Small intestine (tissue), 7 donors: ENCODE data around the gene CYSTM1. TPM values are rescaled to one million over a fixed set of nuclear protein-coding genes. Genes with fewer than 3 reads are reported as not detected.

ENCODE experiments used
- DNase-seq, 2 donors: peaks; one replicate each; pipeline versions ENCODE4 v3.0.0 to v3.0.0-alpha.2; 2013
- FAIRE-seq: peaks from 2 replicates; lab custom pipeline; 2012; peaks lifted over from hg19 to GRCh38; lab: Jason Lieb, UNC
- H3K27ac ChIP-seq, 3 donors: one replicate each; pipeline ENCODE4 v1.5.1; 2013; ENCODE audit warnings: low read length in 2 of 3, mild to moderate bottlenecking in 2 of 3, control low read depth in 1 of 3, inconsistent platforms in 1 of 3, low read depth in 1 of 3, moderate library complexity in 1 of 3
- H3K27me3 ChIP-seq, 3 donors: one replicate each; pipeline ENCODE4 v1.6.1; 2013; ENCODE audit warnings: low read length in 3 of 3, inconsistent platforms in 1 of 3; ENCODE audit not compliant: control insufficient read depth in 3 of 3, insufficient read depth in 3 of 3
- H3K36me3 ChIP-seq, 3 donors: one replicate each; pipeline ENCODE4 v1.6.1; 2013; ENCODE audit warnings: low read length in 3 of 3, inconsistent platforms in 1 of 3, low read depth in 1 of 3, mild to moderate bottlenecking in 1 of 3, moderate library complexity in 1 of 3; ENCODE audit not compliant: control insufficient read depth in 3 of 3, insufficient read depth in 2 of 3
- H3K4me1 ChIP-seq, 3 donors: one replicate each; pipeline ENCODE4 v1.6.1; 2013; ENCODE audit warnings: low read length in 2 of 3, inconsistent platforms in 1 of 3, low read depth in 1 of 3, mild to moderate bottlenecking in 1 of 3, moderate library complexity in 1 of 3; ENCODE audit not compliant: control insufficient read depth in 3 of 3, insufficient read depth in 2 of 3
- H3K4me3 ChIP-seq, 3 donors: one replicate each; pipeline ENCODE4 v1.5.1; 2013; ENCODE audit warnings: low read length in 3 of 3, control low read depth in 1 of 3, inconsistent platforms in 1 of 3, low read depth in 1 of 3, mild to moderate bottlenecking in 1 of 3, moderate library complexity in 1 of 3
- H3K9me3 ChIP-seq, 2 donors: one replicate each; pipeline ENCODE4 v1.6.1; 2013; ENCODE audit warnings: low read depth in 1 of 2, low read length in 1 of 2; ENCODE audit not compliant: control insufficient read depth in 2 of 2, insufficient read depth in 1 of 2
- WGBS, 3 donors: extraction: QIAGEN DNeasy Blood & Tissue Kit; methylation state at CpG; one replicate each; pipeline ENCODE4 v1.1.7; 2013; 5-methylcytosine and 5-hydroxymethylcytosine counted together
- polyA plus RNA-seq, 4 donors: library from polyadenylated mRNA; stranded (reverse) in 3 of 4; unstranded in 1 of 4; fragments of 200-250 nt in 3 of 4; fragments of 120-200 nt in 1 of 4; gene quantifications; one replicate each; pipeline versions ENCODE4 v1.2.1 to v1.2.3, GENCODE V29; 2013
- donor health status: healthy with polysubstance abuse.
- donor health status: control.
- donor health status: control.
- donor health status: Bipolar disorder and iron deficiency.
- donor health status: healthy.

The CYSTM1 gene
- polyA plus RNA-seq, 4 donors, result 94.4 to 884 (median 546) TPM

DNA sequence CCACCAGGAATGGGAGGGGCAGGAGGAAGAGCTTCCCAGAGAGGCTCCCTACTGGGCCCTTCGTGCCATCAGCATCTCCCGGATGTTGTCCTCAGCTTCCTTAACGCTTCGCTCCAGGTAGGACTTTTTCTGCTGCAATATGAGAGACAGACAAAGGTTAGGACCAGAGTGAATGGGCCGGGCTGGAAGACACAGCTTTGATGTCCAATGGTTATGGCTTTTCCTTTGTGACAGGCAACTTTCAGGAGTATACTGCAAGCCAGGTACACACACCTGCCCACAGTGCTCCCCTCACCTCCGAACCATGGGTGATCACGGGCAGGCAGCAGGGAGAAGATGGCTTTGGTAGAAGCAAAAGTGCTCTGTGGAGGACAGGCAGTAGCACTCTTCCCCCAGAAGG, 70.9 kb downstream of the CYSTM1 start:
- peak overlapping the region in 1 of 3 donors; percentile 1 for H3K27ac ChIP-seq
- no peak for DNase-seq

DNA sequence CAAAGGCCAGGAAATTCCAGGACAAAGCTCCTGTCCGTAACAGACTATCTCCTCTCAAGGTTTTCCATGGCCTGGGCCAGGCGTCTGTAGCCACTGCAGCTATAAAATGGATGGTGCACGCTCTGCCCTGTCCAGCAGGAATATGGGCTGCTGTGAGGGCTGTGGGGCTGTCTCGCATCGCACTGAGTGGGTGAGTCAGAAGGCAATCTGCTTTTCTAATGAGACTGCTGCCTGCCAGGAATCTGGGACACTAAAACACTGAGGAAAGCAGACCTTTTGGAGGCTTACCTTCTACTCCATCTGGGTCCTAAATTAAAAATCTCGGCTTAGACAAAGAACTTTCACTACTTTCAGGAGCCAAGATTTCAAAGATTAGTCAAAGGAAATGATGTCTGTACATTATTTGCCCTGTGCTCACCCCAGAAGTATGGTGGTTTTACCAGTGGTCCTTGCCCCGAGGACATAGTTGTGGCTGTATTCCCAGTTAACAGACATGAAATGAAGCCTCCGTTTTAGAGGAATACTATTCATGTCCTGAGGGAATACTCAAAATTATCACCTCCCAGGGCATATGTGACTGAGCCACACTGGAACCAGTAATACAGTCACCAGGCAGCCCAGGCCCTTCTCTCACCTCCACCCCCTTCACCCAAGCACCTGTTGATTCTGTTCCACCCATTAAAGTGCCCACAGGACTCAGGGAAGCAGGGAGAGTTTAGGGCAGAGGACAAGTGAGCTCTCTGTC, 71.6 kb downstream of the CYSTM1 start:
- no peak for FAIRE-seq
- no peak overlapping the region for H3K27ac ChIP-seq
- H3K9me3 ChIP-seq, result no peaks in the 10 kb centered on the region
- peaks cover 0 to 34% (median 5%) of the 10 kb centered on the region in 3 donors for H3K4me1 ChIP-seq
- H3K4me3 ChIP-seq, result no peak overlapping the region
- 59 to 71% (median 60%) methylated on average over 8 of the region's 8 CpGs for WGBS, 3 donors
- DNase-seq, result no peak
- peaks cover 3 to 71% (median 11%) of the 10 kb centered on the region in 3 donors for H3K36me3 ChIP-seq
- H3K27me3 ChIP-seq, result no peaks in the 10 kb centered on the region

More for the DNA sequence above, 70.9 kb downstream of the CYSTM1 start:
- H3K4me3 ChIP-seq, result no peak overlapping the region
- peaks cover 3 to 40% (median 5%) of the 10 kb centered on the region in 3 donors for H3K4me1 ChIP-seq
- WGBS, 3 donors, result 86 to 93% (median 89%) methylated on average over 7 of the region's 7 CpGs
- peaks cover 3 to 66% (median 11%) of the 10 kb centered on the region in 3 donors for H3K36me3 ChIP-seq
- no peak for FAIRE-seq
- no peaks in the 10 kb centered on the region for H3K9me3 ChIP-seq
- no peaks in the 10 kb centered on the region for H3K27me3 ChIP-seq

DNA sequence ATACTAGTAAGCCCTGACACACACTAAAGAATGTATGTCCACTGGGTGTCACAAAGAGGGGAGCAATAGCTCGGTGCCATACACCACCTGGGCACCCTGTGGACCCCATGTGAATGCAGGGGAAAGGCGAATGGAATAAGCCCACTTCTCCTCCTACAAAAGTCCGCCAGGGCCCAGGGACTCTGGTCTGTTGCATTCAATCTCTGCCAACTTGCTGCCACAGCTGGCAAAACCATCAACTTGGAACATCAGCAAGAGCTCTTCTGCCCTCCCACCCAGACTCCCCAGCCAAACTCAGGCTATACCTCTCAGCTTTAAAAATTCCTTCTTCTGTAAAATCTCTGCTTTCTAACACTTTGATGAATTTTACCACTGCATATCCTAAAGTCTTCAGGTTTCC, 73.4 kb downstream of the CYSTM1 start:
- 97 to 98% (median 97%) methylated on average over 3 of the region's 3 CpGs for WGBS, 3 donors
- Histone ChIP-seq H3K27ac (no peak overlapping the region), H3K27me3 (no peaks in the 10 kb centered on the region), H3K36me3 (peaks cover 3 to 77% (median 11%) of the 10 kb centered on the region in 3 donors), H3K4me1 (peaks cover 0 to 15% (median 4%) of the 10 kb centered on the region in 3 donors), H3K9me3 (no peaks in the 10 kb centered on the region), H3K4me3 (no peak overlapping the region)
- FAIRE-seq (no peak), DNase-seq (no peak)

DNA sequence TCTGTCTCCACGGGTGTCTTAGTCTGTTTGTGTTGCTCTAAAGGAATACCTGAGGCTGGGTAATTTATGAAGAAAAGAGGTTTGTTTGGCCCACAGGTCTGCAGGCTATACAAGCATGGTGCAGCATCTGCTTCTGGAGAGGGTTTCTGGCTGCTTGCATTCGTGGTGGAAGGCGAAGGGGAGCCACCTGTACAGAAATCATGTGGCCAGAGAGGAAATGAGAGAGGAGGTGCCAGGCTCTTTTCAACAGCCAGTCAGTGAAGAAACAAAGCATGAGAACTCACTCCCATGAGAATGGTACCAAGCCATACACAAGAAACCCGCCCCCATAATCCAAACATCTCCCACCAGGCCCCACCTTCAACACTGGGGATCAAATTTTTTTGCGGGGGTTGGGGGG, 74.5 kb downstream of the CYSTM1 start:
- H3K4me3 ChIP-seq, result no peak overlapping the region
- no peaks in the 10 kb centered on the region for H3K9me3 ChIP-seq
- peaks cover 3 to 72% (median 11%) of the 10 kb centered on the region in 3 donors for H3K36me3 ChIP-seq
- FAIRE-seq (no peak), DNase-seq (no peak)
- H3K27ac ChIP-seq, result no peak overlapping the region
- no peaks in the 10 kb centered on the region for H3K27me3 ChIP-seq
- 77 to 79% (median 78%) methylated on average over 5 of the region's 5 CpGs for WGBS, 3 donors
- H3K4me1 ChIP-seq, result peaks cover 1 to 15% (median 10%) of the 10 kb centered on the region in 3 donors

DNA sequence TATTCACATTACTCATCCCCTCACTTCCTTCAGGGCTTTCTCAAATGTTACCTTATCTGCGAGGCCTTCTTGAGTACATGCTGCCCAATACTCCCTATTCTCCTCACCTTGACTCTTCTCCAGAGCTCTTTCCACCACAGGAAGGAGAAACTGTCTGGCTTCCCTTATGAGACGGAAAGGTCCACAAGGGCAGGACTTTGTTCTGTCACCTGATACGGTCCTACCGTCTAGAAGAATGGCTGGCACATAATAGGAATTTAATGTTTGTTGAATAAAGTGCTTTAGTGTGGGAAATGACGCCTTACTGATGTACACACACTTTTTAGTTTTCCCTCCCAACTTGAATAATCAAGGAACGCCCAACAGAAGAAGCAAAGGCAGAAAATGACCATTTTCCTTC, 75.4 kb downstream of the CYSTM1 start:
- Histone ChIP-seq H3K36me3 (peaks cover 3 to 64% (median 7%) of the 10 kb centered on the region in 3 donors), H3K27me3 (no peaks in the 10 kb centered on the region), H3K4me3 (no peak overlapping the region), H3K27ac (peak overlapping the region in 2 of 3 donors; percentile 11 to 27), H3K4me1 (peaks cover 4 to 12% (median 10%) of the 10 kb centered on the region in 3 donors), H3K9me3 (no peaks in the 10 kb centered on the region)
- 39 to 66% (median 61%) methylated on average over 6 of the region's 6 CpGs for WGBS, 3 donors
- FAIRE-seq (no peak), DNase-seq (peak; percentile 52 to 67)

DNA sequence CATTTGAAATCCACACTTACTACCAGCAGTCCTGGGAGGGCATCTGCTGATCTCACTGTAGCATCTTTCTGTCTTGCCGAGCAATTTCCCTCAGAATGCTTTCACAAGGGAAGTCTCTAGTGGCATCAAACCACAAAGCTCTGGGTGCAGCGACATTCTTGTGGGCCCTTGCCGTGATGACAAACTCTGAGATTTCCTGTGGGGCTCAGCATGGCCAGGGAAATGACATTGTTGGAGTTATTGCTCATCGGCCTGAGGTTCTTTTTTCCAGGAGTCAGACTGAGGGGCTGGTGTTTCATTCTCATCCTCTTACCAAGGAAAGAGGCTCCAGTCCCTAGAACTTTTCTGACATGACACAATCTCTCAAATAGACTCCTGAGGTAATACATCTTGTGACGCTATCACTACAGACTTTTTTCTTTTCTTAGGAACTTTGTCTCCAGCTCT, 76.6 kb downstream of the CYSTM1 start:
- Histone ChIP-seq H3K36me3 (peaks cover 3 to 53% (median 5%) of the 10 kb centered on the region in 3 donors), H3K27me3 (no peaks in the 10 kb centered on the region), H3K9me3 (no peaks in the 10 kb centered on the region), H3K27ac (no peak overlapping the region), H3K4me1 (peaks cover 4 to 12% (median 10%) of the 10 kb centered on the region in 3 donors), H3K4me3 (no peak overlapping the region)
- WGBS, 3 donors, result 62 to 79% (median 64%) methylated on average over 5 of the region's 5 CpGs
- no peak for DNase-seq
- FAIRE-seq, result no peak

DNA sequence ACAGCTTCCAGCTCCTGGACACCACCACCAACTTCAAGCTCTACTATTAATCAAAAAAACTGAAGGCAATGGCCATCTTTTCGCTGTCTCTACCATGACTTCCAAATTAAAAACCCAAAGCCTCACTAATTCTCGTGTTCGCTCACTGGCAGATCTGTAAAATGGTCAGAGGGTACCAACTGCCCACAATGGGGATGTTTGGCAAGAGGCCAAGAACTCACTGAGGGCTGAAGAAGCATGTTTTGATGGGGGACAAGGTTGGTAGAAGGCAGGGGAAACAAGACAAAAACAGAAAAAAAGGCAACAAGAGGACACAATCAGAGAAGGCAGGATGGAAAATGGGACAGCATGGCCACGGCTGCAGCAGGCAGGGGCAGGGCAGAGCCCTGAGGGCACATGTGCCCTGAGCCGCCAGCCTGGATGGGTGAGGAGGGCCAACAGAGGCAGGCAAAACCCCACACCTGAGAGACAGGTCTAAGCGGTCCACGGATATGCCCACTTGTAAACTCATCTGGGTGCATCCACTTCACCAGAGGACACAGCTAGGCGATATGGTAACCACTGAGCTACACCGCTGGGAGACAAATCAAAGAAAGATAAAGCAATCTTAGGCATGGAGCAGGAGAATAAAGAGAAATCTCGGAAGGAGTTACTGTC, 77.6 kb downstream of the CYSTM1 start:
- DNase-seq (no peak), FAIRE-seq (no peak)
- no peaks in the 10 kb centered on the region for H3K27me3 ChIP-seq
- H3K9me3 ChIP-seq, result no peaks in the 10 kb centered on the region
- peaks cover 3 to 48% (median 5%) of the 10 kb centered on the region in 3 donors for H3K36me3 ChIP-seq
- 93 to 94% (median 94%) methylated on average over 10 of the region's 10 CpGs for WGBS, 3 donors
- no peak overlapping the region for H3K27ac ChIP-seq
- peaks cover 4 to 12% (median 10%) of the 10 kb centered on the region in 3 donors for H3K4me1 ChIP-seq
- no peak overlapping the region for H3K4me3 ChIP-seq

DNA sequence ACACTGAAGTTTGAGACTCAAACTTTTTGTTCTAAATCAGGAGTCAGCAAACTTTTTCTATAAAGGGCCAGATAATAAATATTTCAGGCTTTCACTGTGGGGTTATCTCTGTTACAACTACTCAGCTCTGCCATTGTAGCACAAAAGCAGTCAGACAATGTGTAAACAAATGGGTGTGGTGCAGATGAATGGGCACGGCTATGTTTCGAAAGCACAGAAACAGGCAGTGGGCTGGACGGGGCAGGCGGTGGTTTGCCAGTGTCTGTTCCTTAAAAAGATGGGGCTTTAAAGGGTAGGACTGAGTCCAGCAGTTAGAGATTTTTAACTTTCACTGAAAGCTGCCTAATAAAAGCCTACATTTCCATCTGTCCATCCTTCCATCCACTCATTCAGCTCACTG, 79.0 kb downstream of the CYSTM1 start:
- H3K36me3 ChIP-seq, result peaks cover 0 to 39% (median 3%) of the 10 kb centered on the region in 3 donors
- peak; percentile 51 to 70 for DNase-seq
- no peak overlapping the region for H3K27ac ChIP-seq
- no peak for FAIRE-seq
- no peak overlapping the region for H3K4me3 ChIP-seq
- WGBS, 3 donors, result 16 to 42% (median 33%) methylated on average over 4 of the region's 4 CpGs
- H3K9me3 ChIP-seq, result no peaks in the 10 kb centered on the region
- no peaks in the 10 kb centered on the region for H3K27me3 ChIP-seq
- peaks cover 6 to 12% (median 10%) of the 10 kb centered on the region in 3 donors for H3K4me1 ChIP-seq
